Naive thymus-derived CD4-positive, alpha-beta T cell (primary cell): ENCODE results near the gene TELO2. TPM values are rescaled to one million over a fixed set of nuclear protein-coding genes. Genes with fewer than 3 reads are reported as not detected.
A peak's percentile ranks its signal among the peaks of the same experiment; 100 is the strongest.

Experiments
- ATAC-seq: fragments of 150-1000 bp; cut with Tn5 transposase; 2 replicates; pipeline ENCODE4 v1.10.0; 2021; ENCODE audit warnings: mild to moderate bottlenecking, moderate library complexity
- CTCF ChIA-PET: fragments of 350-600 bp; sonication (Branson Sonifier 250); formaldehyde crosslinking; loops from one replicate; lab custom pipeline; 2021; ENCODE audit warnings: antibody characterized with exemption; lab: Charles Lee
- POLR2A ChIA-PET: fragments of 350-600 bp; sonication (Branson Sonifier 250); formaldehyde crosslinking; loops from one replicate; lab custom pipeline; 2021; ENCODE audit warnings: antibody characterized with exemption, inconsistent platforms; lab: Charles Lee
- DNase-seq, 9 donors: peaks; one replicate each; pipeline versions ENCODE4 v3.0.0 to v3.0.0-alpha.2; 2020 to 2022; ENCODE audit warnings: mixed read lengths in 1 of 9
- H3K27ac ChIP-seq: one replicate; pipeline ENCODE4 v1.7.0; 2013; ENCODE audit warnings: mild to moderate bottlenecking, low read depth, low read length, moderate library complexity
- H3K27me3 ChIP-seq, 2 donors: one replicate each; pipeline ENCODE4 v1.7.0; 2013; ENCODE audit warnings: low read length in 2 of 2, mild to moderate bottlenecking in 2 of 2, moderate library complexity in 2 of 2; ENCODE audit not compliant: control insufficient read depth in 2 of 2, insufficient read depth in 2 of 2
- H3K36me3 ChIP-seq, 3 experiments: 1 replicate in 2 of 3; 2 replicates in 1 of 3; pipeline ENCODE4 v1.7.0; 2013; ENCODE audit warnings: low read length in 3 of 3, mild to moderate bottlenecking in 3 of 3, moderate library complexity in 1 of 3; ENCODE audit not compliant: insufficient read depth in 3 of 3, control insufficient read depth in 2 of 3
- H3K4me1 ChIP-seq, 2 donors: one replicate each; pipeline ENCODE4 v1.7.0; 2013; ENCODE audit warnings: low read length in 2 of 2, mild to moderate bottlenecking in 2 of 2, moderate library complexity in 1 of 2; ENCODE audit not compliant: control insufficient read depth in 2 of 2, insufficient read depth in 2 of 2
- H3K4me3 ChIP-seq: 2 replicates; pipeline ENCODE4 v1.7.0; 2013; ENCODE audit warnings: mild to moderate bottlenecking, low read length
- H3K9me3 ChIP-seq, 3 experiments: 1 replicate in 2 of 3; 2 replicates in 1 of 3; pipeline ENCODE4 v1.7.0; 2013; ENCODE audit warnings: low read length in 3 of 3; ENCODE audit not compliant: control insufficient read depth in 2 of 3
- H3K27ac Mint-ChIP-seq, 9 donors: one replicate each; pipeline ENCODE4 v1.8.0; 2020 to 2022; ENCODE audit warnings: mixed read lengths in 9 of 9, mild to moderate bottlenecking in 8 of 9, moderate library complexity in 5 of 9, inconsistent platforms in 2 of 9
- H3K27me3 Mint-ChIP-seq, 5 donors: one replicate each; pipeline ENCODE4 v1.8.0; 2021 to 2022; ENCODE audit warnings: mixed read lengths in 5 of 5, mild to moderate bottlenecking in 1 of 5
- H3K36me3 Mint-ChIP-seq, 5 donors: one replicate each; pipeline ENCODE4 v1.8.0; 2020 to 2022; ENCODE audit warnings: mixed read lengths in 5 of 5, mild to moderate bottlenecking in 3 of 5, inconsistent platforms in 1 of 5
- H3K4me1 Mint-ChIP-seq, 7 donors: one replicate each; pipeline ENCODE4 v1.8.0; 2020 to 2022; ENCODE audit warnings: mixed read lengths in 7 of 7, mild to moderate bottlenecking in 3 of 7, inconsistent platforms in 1 of 7
- H3K4me3 Mint-ChIP-seq, 10 donors: one replicate each; pipeline ENCODE4 v1.8.0; 2020 to 2022; ENCODE audit warnings: mild to moderate bottlenecking in 10 of 10, mixed read lengths in 10 of 10, moderate library complexity in 6 of 10, inconsistent platforms in 2 of 10
- H3K9me3 Mint-ChIP-seq, 11 donors: one replicate each; pipeline ENCODE4 v1.8.0; 2020 to 2022; ENCODE audit warnings: mixed read lengths in 11 of 11, mild to moderate bottlenecking in 4 of 11, inconsistent platforms in 1 of 11, moderate library complexity in 1 of 11
- intact Hi-C, 2 donors: fragments of 100-400 bp; cut with micrococcal nuclease; formaldehyde crosslinking; loops; one replicate each; pipeline ENCODE4 v1.15.1; 2023
- polyA plus RNA-seq, 2 donors: library from polyadenylated mRNA; unstranded; fragments of 300-500 nt; fragmentation: Illumina TruSeq; gene quantifications; one replicate each; pipeline ENCODE4 v1.2.3, GENCODE V29; 2021
- total RNA-seq, 6 experiments: library from RNA in 5 of 6; stranded (reverse) in 5 of 6; gene quantifications; 1 replicate in 5 of 6; 2 replicates in 1 of 6; pipeline ENCODE4 v1.2.3 and lab custom pipeline; 2021 to 2026

TELO2 gene
- total and polyA plus RNA-seq, 7 experiments from 2014 or later = 10.5 to 58.9 (median 50.2) TPM

- POLR2A ChIA-PET = interaction anchor here (0.6 kb wide), 1 partner anchor 1517 kb away, joined by 3 read pairs; no protein-coding TSS in a partner anchor
- H3K4me1 Mint-ChIP-seq = peaks cover 0 to 16% (median 4%) of the 10 kb centered on the region in 7 donors
Observed at GRCh38 chr16:1464196-1464893, 28.8 kb upstream of the TELO2 start.

GRCh38 chr16:1464894-1465566 is 28.1 kb upstream of the TELO2 start:
- Histone ChIP-seq H3K4me3 (no peak overlapping the region), H3K4me1 (no peaks in the 10 kb centered on the region), H3K9me3 (no peaks in the 10 kb centered on the region), H3K27ac (no peak overlapping the region), H3K36me3 (peaks cover 0 to 43% (median 8%) of the 10 kb centered on the region in 3 experiments), H3K27me3 (no peaks in the 10 kb centered on the region)
- Mint-ChIP-seq H3K9me3 (no peaks in the 10 kb centered on the region), H3K4me1 (peaks cover 0 to 20% (median 9%) of the 10 kb centered on the region in 7 donors), H3K36me3 (peaks cover 0 to 13% (median 0%) of the 10 kb centered on the region in 5 donors), H3K4me3 (no peak overlapping the region), H3K27ac (no peak overlapping the region), H3K27me3 (no peaks in the 10 kb centered on the region)
- no peak for ATAC-seq
- intact Hi-C loops = no loop called here
- no peak for DNase-seq
- POLR2A ChIA-PET = no interaction called here
- CTCF ChIA-PET = no interaction called here

More at GRCh38 chr16:1464196-1464893, 28.8 kb upstream of the TELO2 start:
- Histone ChIP-seq H3K36me3 (peaks cover 0 to 46% (median 11%) of the 10 kb centered on the region in 3 experiments), H3K9me3 (no peaks in the 10 kb centered on the region), H3K4me1 (no peaks in the 10 kb centered on the region), H3K27ac (no peak overlapping the region), H3K27me3 (no peaks in the 10 kb centered on the region), H3K4me3 (no peak overlapping the region)
- Mint-ChIP-seq H3K9me3 (no peaks in the 10 kb centered on the region), H3K36me3 (peaks cover 0 to 13% (median 0%) of the 10 kb centered on the region in 5 donors), H3K27me3 (no peaks in the 10 kb centered on the region), H3K27ac (no peak overlapping the region), H3K4me3 (no peak overlapping the region)
- ATAC-seq (no peak), DNase-seq (no peak)
- intact Hi-C loops = no loop called here
- CTCF ChIA-PET = no interaction called here

- intact Hi-C loops = no loop called here
- peaks cover 0 to 13% (median 0%) of the 10 kb centered on the region in 5 donors for H3K36me3 Mint-ChIP-seq
- Histone ChIP-seq H3K4me1 (no peaks in the 10 kb centered on the region), H3K9me3 (no peaks in the 10 kb centered on the region), H3K27me3 (no peaks in the 10 kb centered on the region), H3K27ac (no peak overlapping the region), H3K4me3 (no peak overlapping the region), H3K36me3 (peaks cover 0 to 37% (median 4%) of the 10 kb centered on the region in 3 experiments)
- H3K27ac Mint-ChIP-seq = no peak overlapping the region
- POLR2A ChIA-PET = no interaction called here
- H3K27me3 Mint-ChIP-seq = no peaks in the 10 kb centered on the region
- H3K4me3 Mint-ChIP-seq = no peak overlapping the region
- no peak for DNase-seq
- CTCF ChIA-PET = no interaction called here
- H3K4me1 Mint-ChIP-seq = peaks cover 0 to 23% (median 14%) of the 10 kb centered on the region in 7 donors
- no peak for ATAC-seq
- H3K9me3 Mint-ChIP-seq = no peaks in the 10 kb centered on the region
Observed at GRCh38 chr16:1465567-1465915, 27.6 kb upstream of the TELO2 start.

GRCh38 chr16:1466054-1466453 is 27.1 kb upstream of the TELO2 start:
- Mint-ChIP-seq H3K9me3 (no peaks in the 10 kb centered on the region), H3K4me3 (no peak overlapping the region), H3K4me1 (peaks cover 0 to 28% (median 19%) of the 10 kb centered on the region in 7 donors), H3K27me3 (no peaks in the 10 kb centered on the region), H3K36me3 (peaks cover 0 to 13% (median 0%) of the 10 kb centered on the region in 5 donors), H3K27ac (peak overlapping the region in 1 of 9 donors; percentile 17)
- no peak overlapping the region for H3K4me3 ChIP-seq
- H3K9me3 ChIP-seq = no peaks in the 10 kb centered on the region
- DNase-seq (no peak), ATAC-seq (no peak)
- intact Hi-C loops = no loop called here
- H3K27me3 ChIP-seq = no peaks in the 10 kb centered on the region
- POLR2A ChIA-PET = no interaction called here
- H3K4me1 ChIP-seq = no peaks in the 10 kb centered on the region
- no peak overlapping the region for H3K27ac ChIP-seq
- peaks cover 0 to 32% (median 4%) of the 10 kb centered on the region in 3 experiments for H3K36me3 ChIP-seq
- CTCF ChIA-PET = no interaction called here

GRCh38 chr16:1466968-1467521 is 26.1 kb upstream of the TELO2 start:
- Mint-ChIP-seq H3K27ac (no peak overlapping the region), H3K27me3 (no peaks in the 10 kb centered on the region), H3K36me3 (peaks cover 0 to 13% (median 0%) of the 10 kb centered on the region in 5 donors), H3K4me3 (peak overlapping the region in 1 of 10 donors; percentile 45), H3K4me1 (peaks cover 4 to 30% (median 27%) of the 10 kb centered on the region in 7 donors), H3K9me3 (no peaks in the 10 kb centered on the region)
- no peak overlapping the region for H3K4me3 ChIP-seq
- H3K4me1 ChIP-seq = no peaks in the 10 kb centered on the region
- H3K27me3 ChIP-seq = no peaks in the 10 kb centered on the region
- H3K27ac ChIP-seq = no peak overlapping the region
- no peaks in the 10 kb centered on the region for H3K9me3 ChIP-seq
- POLR2A ChIA-PET = no interaction called here
- CTCF ChIA-PET = no interaction called here
- peaks cover 0 to 23% (median 4%) of the 10 kb centered on the region in 3 experiments for H3K36me3 ChIP-seq
- ATAC-seq (peak; percentile 57), DNase-seq (no peak)
- intact Hi-C loops = no loop called here

GRCh38 chr16:1468426-1468810 is 24.7 kb upstream of the TELO2 start:
- Mint-ChIP-seq H3K9me3 (no peaks in the 10 kb centered on the region), H3K4me1 (peaks cover 10 to 40% (median 37%) of the 10 kb centered on the region in 7 donors), H3K36me3 (peaks cover 0 to 5% (median 0%) of the 10 kb centered on the region in 5 donors), H3K4me3 (no peak overlapping the region), H3K27me3 (no peaks in the 10 kb centered on the region), H3K27ac (no peak overlapping the region)
- H3K27me3 ChIP-seq = no peaks in the 10 kb centered on the region
- H3K4me3 ChIP-seq = no peak overlapping the region
- POLR2A ChIA-PET = no interaction called here
- intact Hi-C loops = no loop called here
- H3K9me3 ChIP-seq = no peaks in the 10 kb centered on the region
- peaks cover 0 to 14% (median 4%) of the 10 kb centered on the region in 3 experiments for H3K36me3 ChIP-seq
- CTCF ChIA-PET = no interaction called here
- H3K27ac ChIP-seq = no peak overlapping the region
- DNase-seq (no peak), ATAC-seq (no peak)
- H3K4me1 ChIP-seq = peaks cover 0 to 5% of the 10 kb centered on the region in 2 donors
